IMR-90 (cell line): ENCODE results near the gene PSAP. TPM values are rescaled to one million over a fixed set of nuclear protein-coding genes. Genes with fewer than 3 reads are reported as not detected.

ENCODE experiments used
- CEBPB ChIP-seq: IDR thresholded peaks from 2 replicates; pipeline ENCODE4 v1.6.1; 2012; ENCODE audit warnings: low read depth, low read length, improper control_type of control experiment
- NFE2L2 ChIP-seq: fragments of 150-350 bp; IDR thresholded peaks from 2 replicates; pipeline ENCODE4 v1.6.1; 2016; ENCODE audit warnings: low read depth, mild to moderate bottlenecking, low read length
- microRNA-seq, 2 experiments: library from miRNA; stranded (forward) in 1 of 2; unstranded in 1 of 2; fragments of 10-50 nt in 1 of 2; fragments of <30 nt in 1 of 2; gene quantifications in 1 of 2; microRNA quantifications in 1 of 2; one replicate each; pipeline versions ENCODE3 to v1.1.0; 2013 to 2020; ENCODE audit not compliant: insufficient read depth in 1 of 2, insufficient read length in 1 of 2, unreplicated experiment in 1 of 2
- polyA plus RNA-seq, 3 experiments: library from polyadenylated mRNA; depleted of rRNA; stranded (reverse); fragments of >200 nt; gene quantifications; 2 replicates each; pipeline ENCODE4 v1.2.3, GENCODE V29; 2012; ENCODE audit warnings: low replicate concordance in 1 of 3
- small RNA-seq, 5 experiments: library from RNA; depleted of rRNA; stranded (forward); fragments of <200 nt; gene quantifications; one replicate each; pipeline ENCODE3, GENCODE V24; 2012
- total RNA-seq: library from RNA; depleted of rRNA; stranded (reverse); fragments of >200 nt; gene quantifications from 2 replicates; pipeline ENCODE4 v1.2.3, GENCODE V29; 2012; rRNA removed
- TF ChIP-seq, protein P1 (sequence below): conservative IDR thresholded peaks from 2 replicates; pipeline ENCODE4 v1.5.1; 2012; ENCODE audit warnings: mild to moderate bottlenecking, low read depth, low read length, improper control_type of control experiment

Gene PSAP
- total and polyA plus RNA-seq, 2 of the 4 experiments (the other 2 are of a cell fraction) = 216 to 876 TPM

DNA sequence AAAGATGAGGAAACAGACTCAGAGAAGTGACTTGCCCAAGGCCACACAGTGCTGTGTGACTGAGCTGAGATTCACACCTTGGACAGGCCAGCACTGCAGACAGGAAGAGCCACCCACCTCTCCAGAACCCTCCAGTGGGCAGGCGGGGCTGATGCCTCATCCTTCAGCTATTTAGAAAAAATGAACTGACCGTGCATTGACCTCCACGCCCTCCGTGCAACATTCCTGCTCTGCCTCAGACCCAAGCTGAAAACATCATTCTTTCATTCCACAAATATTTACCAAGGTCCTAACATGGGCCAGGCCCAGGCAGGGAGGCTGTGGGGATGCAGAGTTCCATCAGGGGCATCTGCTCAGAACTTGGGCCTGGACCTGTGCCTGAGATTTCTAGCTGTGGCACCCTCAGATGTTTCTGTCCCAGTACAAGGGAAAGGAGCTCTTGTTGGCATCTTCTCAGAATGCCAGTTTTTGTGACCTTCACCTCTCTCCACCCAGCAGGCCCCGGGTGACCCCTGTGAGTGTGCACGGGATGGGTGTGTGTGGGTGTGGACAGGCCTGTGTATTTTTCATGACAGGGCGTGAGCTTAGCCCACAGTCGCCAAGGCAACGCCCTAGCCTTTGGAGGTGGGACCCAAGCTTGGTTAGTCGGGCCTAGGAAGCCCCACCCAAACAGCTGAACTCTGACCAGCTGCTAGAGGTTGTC lies 84.2 kb downstream of the PSAP start (continued):
- TF ChIP-seq, protein P1, sequence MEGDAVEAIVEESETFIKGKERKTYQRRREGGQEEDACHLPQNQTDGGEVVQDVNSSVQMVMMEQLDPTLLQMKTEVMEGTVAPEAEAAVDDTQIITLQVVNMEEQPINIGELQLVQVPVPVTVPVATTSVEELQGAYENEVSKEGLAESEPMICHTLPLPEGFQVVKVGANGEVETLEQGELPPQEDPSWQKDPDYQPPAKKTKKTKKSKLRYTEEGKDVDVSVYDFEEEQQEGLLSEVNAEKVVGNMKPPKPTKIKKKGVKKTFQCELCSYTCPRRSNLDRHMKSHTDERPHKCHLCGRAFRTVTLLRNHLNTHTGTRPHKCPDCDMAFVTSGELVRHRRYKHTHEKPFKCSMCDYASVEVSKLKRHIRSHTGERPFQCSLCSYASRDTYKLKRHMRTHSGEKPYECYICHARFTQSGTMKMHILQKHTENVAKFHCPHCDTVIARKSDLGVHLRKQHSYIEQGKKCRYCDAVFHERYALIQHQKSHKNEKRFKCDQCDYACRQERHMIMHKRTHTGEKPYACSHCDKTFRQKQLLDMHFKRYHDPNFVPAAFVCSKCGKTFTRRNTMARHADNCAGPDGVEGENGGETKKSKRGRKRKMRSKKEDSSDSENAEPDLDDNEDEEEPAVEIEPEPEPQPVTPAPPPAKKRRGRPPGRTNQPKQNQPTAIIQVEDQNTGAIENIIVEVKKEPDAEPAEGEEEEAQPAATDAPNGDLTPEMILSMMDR = no peak
- TF ChIP-seq CEBPB = no peak; the same call in 1 of the 2 replicates
- TF ChIP-seq NFE2L2 = peak; percentile 14; the same call in 1 of the 2 replicates

Small RNA genes lying within 50 kb of the gene (microRNA-seq; reads per million reads assigned to microRNA genes)
- 0 reads per million in 2 experiments for gene MIR7152 (ENCODE audit: insufficient read depth in 1 of 2, insufficient read length in 1 of 2, unreplicated experiment in 1 of 2)
- gene RNU7-38P (ENCODE audit: insufficient read depth, insufficient read length) = not detected

Small RNA genes lying within 50 kb of the gene (small RNA-seq; reads per million reads assigned to genes)
- gene MIR7152 (0 reads per million in 5 experiments), gene RNU7-38P (0 to 7.2 (median 0.08) reads per million in 5 experiments)

Other genes with a start within 250 kb of the PSAP start
- gene C10orf105, start 131.5 kb downstream of the PSAP start, total RNA-seq = under 0.01 TPM in 1 of 2 replicates, not detected in the other
- gene C10orf105, start 131.5 kb downstream of the PSAP start, polyA plus RNA-seq (2012; rRNA removed) = not detected in 2 replicates
- gene VSIR, start 77.7 kb downstream of the PSAP start, total RNA-seq = 5.0 and 5.3 TPM in 2 replicates
- 23.8 and 25.1 TPM in 2 replicates for gene VSIR, start 77.7 kb downstream of the PSAP start, polyA plus RNA-seq (2012; rRNA removed)
- gene CHST3, start 113.1 kb upstream of the PSAP start, total RNA-seq = 9.0 and 10.6 TPM in 2 replicates
- 8.6 and 9.1 TPM in 2 replicates for gene CHST3, start 113.1 kb upstream of the PSAP start, polyA plus RNA-seq (2012; rRNA removed)
- not detected in 2 replicates for gene SPOCK2, start 237.3 kb upstream of the PSAP start, total RNA-seq
- gene SPOCK2, start 237.3 kb upstream of the PSAP start, polyA plus RNA-seq (2012; rRNA removed) = 0.02 TPM in 1 of 2 replicates, not detected in the other